MM.1S (cell line): ENCODE data around the gene UGGT1.

Source experiments
- DNase-seq: peaks from one replicate; pipeline ENCODE4 v3.0.0-alpha.2; 2015
- H2AFZ ChIP-seq: fragments of 300-600 bp; sonication (generic); 2 replicates; pipeline ENCODE4 v1.6.0; 2016; ENCODE audit warnings: antibody characterized with exemption, low read length
- H3F3A ChIP-seq: fragments of 300-600 bp; sonication (generic); 2 replicates; pipeline ENCODE4 v1.6.1; 2016; ENCODE audit warnings: mild to moderate bottlenecking, antibody characterized with exemption, low read length, moderate library complexity, mixed read lengths; ENCODE audit not compliant: insufficient read depth
- H3K27ac ChIP-seq: fragments of 300-600 bp; sonication (generic); 2 replicates; pipeline ENCODE4 v1.5.1; 2016; ENCODE audit warnings: mild to moderate bottlenecking, low read length
- H3K27me3 ChIP-seq: fragments of 300-600 bp; sonication (generic); replicated peaks from 2 replicates; pipeline ENCODE4 v1.6.0; 2016; ENCODE audit warnings: low read length; ENCODE audit not compliant: insufficient read depth
- H3K36me3 ChIP-seq: fragments of 300-600 bp; sonication (generic); replicated peaks from 2 replicates; pipeline ENCODE4 v1.6.1; 2016; ENCODE audit warnings: mild to moderate bottlenecking, low read length, mixed read lengths; ENCODE audit not compliant: insufficient read depth
- H3K4me1 ChIP-seq: fragments of 300-600 bp; sonication (generic); 2 replicates; pipeline ENCODE4 v1.6.1; 2016; ENCODE audit warnings: low read length, mixed read lengths
- H3K4me2 ChIP-seq: fragments of 300-600 bp; sonication (generic); 2 replicates; pipeline ENCODE4 v1.6.0; 2016; ENCODE audit warnings: low read depth, low read length
- H3K4me3 ChIP-seq: fragments of 300-600 bp; sonication (generic); 2 replicates; pipeline ENCODE4 v1.5.1; 2016; ENCODE audit warnings: low read length, mixed read lengths
- H3K79me2 ChIP-seq: fragments of 300-600 bp; sonication (generic); 2 replicates; pipeline ENCODE4 v1.6.1; 2016; ENCODE audit warnings: mixed run types, low read length, mixed read lengths
- H3K9ac ChIP-seq: fragments of 300-600 bp; sonication (generic); 2 replicates; pipeline ENCODE4 v1.6.1; 2016; ENCODE audit warnings: low read length, mixed read lengths
- H3K9me2 ChIP-seq: fragments of 300-600 bp; sonication (generic); replicated peaks from 2 replicates; pipeline ENCODE4 v1.6.1; 2016; ENCODE audit warnings: mild to moderate bottlenecking, low read length, mixed read lengths; ENCODE audit not compliant: insufficient read depth
- H3K9me3 ChIP-seq: fragments of 300-600 bp; sonication (generic); replicated peaks from 2 replicates; pipeline ENCODE4 v1.6.1; 2016; ENCODE audit warnings: mild to moderate bottlenecking, low read length, mixed read lengths; ENCODE audit not compliant: insufficient read depth
- H4K20me1 ChIP-seq: fragments of 300-600 bp; sonication (generic); 2 replicates; pipeline ENCODE4 v1.6.1; 2016; ENCODE audit warnings: mild to moderate bottlenecking, low read length, moderate library complexity, mixed read lengths; ENCODE audit not compliant: insufficient read depth
- EZH2 ChIP-seq: fragments of 300-600 bp; sonication (generic); optimal IDR thresholded peaks from 2 replicates; pipeline ENCODE3; 2017; ENCODE audit warnings: low read depth, mild to moderate bottlenecking, antibody characterized with exemption, low read length, mixed read lengths
- EZH2phosphoT487 ChIP-seq: fragments of 300-600 bp; sonication (generic); IDR thresholded peaks from 2 replicates; pipeline ENCODE4 v1.6.1; 2018; ENCODE audit warnings: antibody characterized with exemption, low read length
- TF ChIP-seq, protein P1 (sequence below): fragments of 300-600 bp; sonication (generic); IDR thresholded peaks from 2 replicates; pipeline ENCODE4 v1.5.1; 2016; ENCODE audit warnings: antibody characterized with exemption, low read length, mixed read lengths

UGGT1 gene

DNA sequence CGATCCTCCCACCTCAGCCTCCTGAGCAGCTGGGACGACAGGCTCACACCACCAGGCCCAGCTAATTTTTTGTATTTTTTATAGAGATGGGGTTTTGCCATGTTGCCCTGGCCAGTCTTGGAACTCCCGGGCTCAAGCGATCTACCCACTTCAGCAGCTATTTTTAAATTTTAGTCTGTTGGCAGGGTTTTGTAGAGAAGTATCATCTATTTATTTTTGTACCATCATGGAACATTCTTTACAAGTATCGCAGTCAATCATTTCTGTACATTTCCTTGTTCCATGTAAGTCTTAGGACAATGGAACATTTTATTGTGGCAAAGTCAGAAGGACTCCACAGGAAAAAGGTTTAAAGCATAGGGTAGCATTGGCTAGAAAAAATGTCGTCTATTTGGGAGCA is 94.6 kb downstream of the UGGT1 start:
- Histone ChIP-seq H3K79me2 (no peaks in the 10 kb centered on the region), H3K4me3 (no peak overlapping the region), H4K20me1 (no peaks in the 10 kb centered on the region), H3K9me2 (no peaks in the 10 kb centered on the region), H3K27ac (no peak overlapping the region), H3K9me3 (no peaks in the 10 kb centered on the region), H3K36me3 (peaks cover 8% of the 10 kb centered on the region), H3F3A (no peaks in the 10 kb centered on the region), H3K9ac (no peak overlapping the region), H3K27me3 (no peaks in the 10 kb centered on the region), H3K4me2 (no peak overlapping the region), H2AFZ (no peak overlapping the region), H3K4me1 (no peaks in the 10 kb centered on the region)
- no peak for TF ChIP-seq EZH2
- no peak for TF ChIP-seq EZH2phosphoT487
- TF ChIP-seq, protein P1, sequence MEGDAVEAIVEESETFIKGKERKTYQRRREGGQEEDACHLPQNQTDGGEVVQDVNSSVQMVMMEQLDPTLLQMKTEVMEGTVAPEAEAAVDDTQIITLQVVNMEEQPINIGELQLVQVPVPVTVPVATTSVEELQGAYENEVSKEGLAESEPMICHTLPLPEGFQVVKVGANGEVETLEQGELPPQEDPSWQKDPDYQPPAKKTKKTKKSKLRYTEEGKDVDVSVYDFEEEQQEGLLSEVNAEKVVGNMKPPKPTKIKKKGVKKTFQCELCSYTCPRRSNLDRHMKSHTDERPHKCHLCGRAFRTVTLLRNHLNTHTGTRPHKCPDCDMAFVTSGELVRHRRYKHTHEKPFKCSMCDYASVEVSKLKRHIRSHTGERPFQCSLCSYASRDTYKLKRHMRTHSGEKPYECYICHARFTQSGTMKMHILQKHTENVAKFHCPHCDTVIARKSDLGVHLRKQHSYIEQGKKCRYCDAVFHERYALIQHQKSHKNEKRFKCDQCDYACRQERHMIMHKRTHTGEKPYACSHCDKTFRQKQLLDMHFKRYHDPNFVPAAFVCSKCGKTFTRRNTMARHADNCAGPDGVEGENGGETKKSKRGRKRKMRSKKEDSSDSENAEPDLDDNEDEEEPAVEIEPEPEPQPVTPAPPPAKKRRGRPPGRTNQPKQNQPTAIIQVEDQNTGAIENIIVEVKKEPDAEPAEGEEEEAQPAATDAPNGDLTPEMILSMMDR: no peak
- DNase-seq: no peak

DNA sequence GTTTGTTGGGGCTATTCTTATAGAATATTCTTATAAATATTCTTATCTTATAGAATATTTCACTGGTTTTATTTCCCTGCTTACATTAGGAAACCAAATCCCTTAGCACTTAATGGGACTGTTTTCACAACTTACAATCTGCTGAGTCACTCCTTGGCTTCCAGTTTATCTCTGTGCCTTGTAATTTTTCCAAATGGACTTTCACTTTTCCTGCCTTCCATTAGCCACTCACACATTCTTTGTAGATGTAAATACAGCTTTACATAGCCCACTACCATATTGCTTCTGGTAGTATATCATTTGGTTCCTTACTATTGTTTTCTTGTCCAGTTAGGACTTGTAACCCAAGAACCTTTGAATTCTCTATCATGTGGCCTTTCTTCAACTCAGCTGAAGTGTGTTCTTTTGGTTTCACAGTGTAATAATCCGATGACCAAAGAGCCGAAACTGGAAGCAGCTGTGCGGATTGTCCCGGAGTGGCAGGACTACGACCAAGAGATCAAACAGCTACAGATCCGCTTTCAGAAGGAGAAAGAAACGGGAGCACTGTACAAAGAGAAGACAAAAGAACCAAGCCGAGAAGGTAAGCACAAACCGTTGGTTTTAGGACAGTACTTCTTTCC is 96.1 kb downstream of the UGGT1 start:
- TF ChIP-seq, protein P1: no peak
- TF ChIP-seq EZH2: no peak
- H3K4me2 ChIP-seq: no peak overlapping the region
- no peaks in the 10 kb centered on the region for H3K9me2 ChIP-seq
- no peaks in the 10 kb centered on the region for H3K27me3 ChIP-seq
- no peak overlapping the region for H3K4me3 ChIP-seq
- peaks cover 8% of the 10 kb centered on the region for H3K36me3 ChIP-seq
- no peaks in the 10 kb centered on the region for H3K4me1 ChIP-seq
- no peaks in the 10 kb centered on the region for H3K79me2 ChIP-seq
- no peaks in the 10 kb centered on the region for H3F3A ChIP-seq
- no peaks in the 10 kb centered on the region for H3K9me3 ChIP-seq
- DNase-seq: no peak
- no peak overlapping the region for H3K27ac ChIP-seq
- H4K20me1 ChIP-seq: no peaks in the 10 kb centered on the region
- no peak overlapping the region for H3K9ac ChIP-seq
- no peak overlapping the region for H2AFZ ChIP-seq

DNA sequence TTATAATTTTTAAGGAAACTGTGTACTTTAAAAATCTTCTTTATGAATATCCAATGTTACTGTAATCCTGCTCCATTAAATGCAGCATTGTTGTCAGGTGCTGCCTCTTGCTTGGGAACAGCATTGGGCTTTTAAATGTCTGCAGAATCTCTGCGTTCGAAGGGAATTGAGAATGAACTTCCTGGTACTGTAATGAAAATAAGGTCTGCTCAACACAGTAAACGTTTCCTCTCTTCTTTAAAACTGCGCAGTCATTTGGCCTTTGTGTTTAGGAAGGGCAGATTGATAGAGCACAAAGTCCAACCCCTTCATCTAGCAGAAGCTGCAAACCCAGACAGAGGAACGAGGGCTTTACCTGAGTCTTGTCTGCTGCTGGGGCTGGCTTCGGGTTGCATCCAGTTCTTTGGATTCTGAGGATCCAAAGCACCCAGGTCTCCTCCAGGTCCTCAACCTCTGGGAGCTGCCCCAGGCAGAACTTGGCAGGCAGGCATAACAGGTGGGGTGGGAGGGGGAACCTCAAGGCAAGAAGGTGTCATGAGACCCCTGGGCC is 104.5 kb downstream of the UGGT1 start:
- Histone ChIP-seq H3K9ac (no peak overlapping the region), H3K4me3 (no peak overlapping the region), H3K36me3 (peaks cover 4% of the 10 kb centered on the region; the same call in 1 of the 2 replicates), H3K4me2 (no peak overlapping the region), H4K20me1 (no peaks in the 10 kb centered on the region), H3K4me1 (no peaks in the 10 kb centered on the region), H3K9me3 (no peaks in the 10 kb centered on the region), H3K27ac (no peak overlapping the region), H3F3A (no peaks in the 10 kb centered on the region), H3K79me2 (no peaks in the 10 kb centered on the region), H2AFZ (no peak overlapping the region), H3K9me2 (no peaks in the 10 kb centered on the region), H3K27me3 (no peaks in the 10 kb centered on the region)
- TF ChIP-seq, protein P1: no peak
- no peak for TF ChIP-seq EZH2
- no peak for TF ChIP-seq EZH2phosphoT487
- no peak for DNase-seq
